Measurements from ENCODE around the gene ABI3BP. TPM values are rescaled to one million over a fixed set of nuclear protein-coding genes. Genes with fewer than 3 reads are reported as not detected.

ABI3BP gene
- total and polyA plus RNA-seq, 2 donors (not counting 1 experiment from before 2014, with no cell fraction given), result 4.8 to 62.9 TPM

GRCh38 chr3:100912571-100912970 is 80.7 kb downstream of the ABI3BP start:
- Histone ChIP-seq H3K79me2 (ENCODE audit: control insufficient read depth, insufficient read depth, low read length) (no peaks in the 10 kb centered on the region), H3K27me3 (ENCODE audit: control insufficient read depth, insufficient read depth, low read length) (no peaks in the 10 kb centered on the region), H3K4me3 (replicated peaks in 1 of 4; ENCODE audit: control extremely low read depth in 1 of 4, insufficient read depth in 1 of 4, low read depth in 3 of 4, low read length in 4 of 4) (no peak overlapping the region), H3K4me2 (ENCODE audit: extremely low read depth, insufficient read depth, low read length) (no peak overlapping the region), H3K4me1 (ENCODE audit: control insufficient read depth, extremely low read depth, insufficient read depth, low read length) (peaks cover 2% of the 10 kb centered on the region), H3K27ac (ENCODE audit: insufficient read depth, low read length) (no peak overlapping the region), H3K36me3 (ENCODE audit: control insufficient read depth, insufficient read depth, low read length) (no peaks in the 10 kb centered on the region), H4K20me1 (ENCODE audit: control insufficient read depth, extremely low read depth, insufficient read depth, low read length) (no peaks in the 10 kb centered on the region), H3K9me3 (ENCODE audit: control insufficient read depth, insufficient read depth, low read depth, low read length) (no peaks in the 10 kb centered on the region), H3K9ac (ENCODE audit: insufficient read depth, low read length) (no peak overlapping the region), H2AFZ (ENCODE audit: low read length) (no peak overlapping the region)
- no peak for DNase-seq (ENCODE audit: low read depth in 2 of 2)
- no peak for TF ChIP-seq EZH2 (IDR thresholded peaks at IDR 0.05; ENCODE audit: low read length, missing control alignments)
- TF ChIP-seq, protein P1, sequence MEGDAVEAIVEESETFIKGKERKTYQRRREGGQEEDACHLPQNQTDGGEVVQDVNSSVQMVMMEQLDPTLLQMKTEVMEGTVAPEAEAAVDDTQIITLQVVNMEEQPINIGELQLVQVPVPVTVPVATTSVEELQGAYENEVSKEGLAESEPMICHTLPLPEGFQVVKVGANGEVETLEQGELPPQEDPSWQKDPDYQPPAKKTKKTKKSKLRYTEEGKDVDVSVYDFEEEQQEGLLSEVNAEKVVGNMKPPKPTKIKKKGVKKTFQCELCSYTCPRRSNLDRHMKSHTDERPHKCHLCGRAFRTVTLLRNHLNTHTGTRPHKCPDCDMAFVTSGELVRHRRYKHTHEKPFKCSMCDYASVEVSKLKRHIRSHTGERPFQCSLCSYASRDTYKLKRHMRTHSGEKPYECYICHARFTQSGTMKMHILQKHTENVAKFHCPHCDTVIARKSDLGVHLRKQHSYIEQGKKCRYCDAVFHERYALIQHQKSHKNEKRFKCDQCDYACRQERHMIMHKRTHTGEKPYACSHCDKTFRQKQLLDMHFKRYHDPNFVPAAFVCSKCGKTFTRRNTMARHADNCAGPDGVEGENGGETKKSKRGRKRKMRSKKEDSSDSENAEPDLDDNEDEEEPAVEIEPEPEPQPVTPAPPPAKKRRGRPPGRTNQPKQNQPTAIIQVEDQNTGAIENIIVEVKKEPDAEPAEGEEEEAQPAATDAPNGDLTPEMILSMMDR (conservative IDR thresholded peaks at IDR 0.05 in 1 of 2, IDR thresholded peaks at IDR 0.05 in 1 of 2; ENCODE audit: low read depth in 1 of 2, low read length in 2 of 2), result no peak

GRCh38 chr3:100911956-100912355 is 81.3 kb downstream of the ABI3BP start:
- Histone ChIP-seq H3K9ac (ENCODE audit: insufficient read depth, low read length) (no peak overlapping the region), H4K20me1 (ENCODE audit: control insufficient read depth, extremely low read depth, insufficient read depth, low read length) (no peaks in the 10 kb centered on the region), H3K79me2 (ENCODE audit: control insufficient read depth, insufficient read depth, low read length) (no peaks in the 10 kb centered on the region), H3K4me3 (replicated peaks in 1 of 4; ENCODE audit: control extremely low read depth in 1 of 4, insufficient read depth in 1 of 4, low read depth in 3 of 4, low read length in 4 of 4) (no peak overlapping the region), H3K36me3 (ENCODE audit: control insufficient read depth, insufficient read depth, low read length) (no peaks in the 10 kb centered on the region), H3K27ac (ENCODE audit: insufficient read depth, low read length) (no peak overlapping the region), H3K4me2 (ENCODE audit: extremely low read depth, insufficient read depth, low read length) (no peak overlapping the region), H3K27me3 (ENCODE audit: control insufficient read depth, insufficient read depth, low read length) (no peaks in the 10 kb centered on the region), H3K9me3 (ENCODE audit: control insufficient read depth, insufficient read depth, low read depth, low read length) (no peaks in the 10 kb centered on the region), H2AFZ (ENCODE audit: low read length) (no peak overlapping the region), H3K4me1 (ENCODE audit: control insufficient read depth, extremely low read depth, insufficient read depth, low read length) (peaks cover 2% of the 10 kb centered on the region)
- TF ChIP-seq, protein P1 (conservative IDR thresholded peaks at IDR 0.05 in 1 of 2, IDR thresholded peaks at IDR 0.05 in 1 of 2; ENCODE audit: low read depth in 1 of 2, low read length in 2 of 2), result no peak
- TF ChIP-seq EZH2 (IDR thresholded peaks at IDR 0.05; ENCODE audit: low read length, missing control alignments), result no peak
- no peak for DNase-seq (ENCODE audit: low read depth in 2 of 2)

DNA sequence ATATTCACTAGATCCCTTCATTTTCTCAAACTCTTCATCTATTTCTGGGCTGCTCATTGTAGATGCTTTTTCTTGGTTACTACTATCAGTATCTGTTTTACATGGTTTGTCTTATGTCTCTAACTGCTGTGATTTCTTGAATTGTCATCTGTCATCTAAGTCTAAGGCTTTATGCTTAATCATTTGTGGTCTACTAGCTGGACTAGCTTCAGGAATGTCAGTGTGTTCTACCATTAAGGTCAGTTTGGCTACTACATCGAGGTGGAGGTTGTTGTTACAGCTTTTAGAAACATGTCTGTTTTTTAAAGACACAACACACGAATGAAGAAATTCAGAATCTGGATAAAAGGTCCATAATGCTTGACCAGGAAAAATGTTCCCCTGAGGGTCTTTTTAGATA is 82.2 kb downstream of the ABI3BP start:
- Histone ChIP-seq H3K27ac (ENCODE audit: insufficient read depth, low read length) (no peak overlapping the region), H3K79me2 (ENCODE audit: control insufficient read depth, insufficient read depth, low read length) (no peaks in the 10 kb centered on the region), H3K4me3 (replicated peaks in 1 of 4; ENCODE audit: control extremely low read depth in 1 of 4, insufficient read depth in 1 of 4, low read depth in 3 of 4, low read length in 4 of 4) (no peak overlapping the region), H4K20me1 (ENCODE audit: control insufficient read depth, extremely low read depth, insufficient read depth, low read length) (no peaks in the 10 kb centered on the region), H3K27me3 (ENCODE audit: control insufficient read depth, insufficient read depth, low read length) (no peaks in the 10 kb centered on the region), H3K4me2 (ENCODE audit: extremely low read depth, insufficient read depth, low read length) (no peak overlapping the region), H3K4me1 (ENCODE audit: control insufficient read depth, extremely low read depth, insufficient read depth, low read length) (peaks cover 2% of the 10 kb centered on the region), H2AFZ (ENCODE audit: low read length) (no peak overlapping the region), H3K9me3 (ENCODE audit: control insufficient read depth, insufficient read depth, low read depth, low read length) (no peaks in the 10 kb centered on the region), H3K36me3 (ENCODE audit: control insufficient read depth, insufficient read depth, low read length) (no peaks in the 10 kb centered on the region), H3K9ac (ENCODE audit: insufficient read depth, low read length) (no peak overlapping the region)
- no peak for TF ChIP-seq EZH2 (IDR thresholded peaks at IDR 0.05; ENCODE audit: low read length, missing control alignments)
- TF ChIP-seq, protein P1 (conservative IDR thresholded peaks at IDR 0.05 in 1 of 2, IDR thresholded peaks at IDR 0.05 in 1 of 2; ENCODE audit: low read depth in 1 of 2, low read length in 2 of 2), result no peak
- DNase-seq (ENCODE audit: low read depth in 2 of 2), result peak in 1 of 2 donors; percentile 44

Measured in fibroblast of lung (primary cell).